ENCODE measurements around the gene NTSR1.

DNA sequence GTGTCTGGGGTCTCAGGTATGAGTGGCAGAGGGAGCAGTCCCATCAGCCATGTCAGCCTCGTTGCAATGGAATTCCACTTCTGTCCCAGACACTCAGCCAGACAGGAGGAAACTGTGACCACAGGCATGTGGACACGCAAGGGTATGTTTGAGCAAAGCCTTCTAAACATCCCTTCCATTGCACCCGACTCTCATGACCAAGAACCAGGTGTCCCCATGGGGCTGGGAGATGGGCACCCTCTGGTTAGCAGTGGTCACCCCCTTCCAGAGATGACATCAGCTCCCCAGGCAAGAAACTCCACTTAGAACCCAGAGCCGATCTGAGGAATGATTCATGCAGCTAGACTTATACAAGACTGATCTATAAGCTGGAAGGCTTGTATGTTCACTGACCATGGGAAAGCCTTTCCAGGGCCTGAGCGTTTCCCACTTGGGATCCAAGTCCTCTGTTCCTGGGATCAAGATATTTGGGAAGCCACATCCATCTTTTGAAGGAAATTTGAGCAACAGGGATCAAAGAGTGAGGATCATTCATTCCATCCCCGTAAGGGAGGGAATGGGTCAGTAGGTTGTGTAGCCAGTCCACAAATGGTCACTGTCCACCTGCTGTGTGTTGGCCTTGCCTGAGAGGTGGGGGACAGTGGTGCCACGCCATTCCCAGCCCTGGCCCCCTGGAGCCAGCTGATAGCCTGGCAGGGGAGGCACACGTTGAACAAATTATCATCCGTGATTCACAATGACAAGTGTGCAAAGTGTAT is 83.7 kb downstream of the NTSR1 start:
- TF ChIP-seq, protein P1, sequence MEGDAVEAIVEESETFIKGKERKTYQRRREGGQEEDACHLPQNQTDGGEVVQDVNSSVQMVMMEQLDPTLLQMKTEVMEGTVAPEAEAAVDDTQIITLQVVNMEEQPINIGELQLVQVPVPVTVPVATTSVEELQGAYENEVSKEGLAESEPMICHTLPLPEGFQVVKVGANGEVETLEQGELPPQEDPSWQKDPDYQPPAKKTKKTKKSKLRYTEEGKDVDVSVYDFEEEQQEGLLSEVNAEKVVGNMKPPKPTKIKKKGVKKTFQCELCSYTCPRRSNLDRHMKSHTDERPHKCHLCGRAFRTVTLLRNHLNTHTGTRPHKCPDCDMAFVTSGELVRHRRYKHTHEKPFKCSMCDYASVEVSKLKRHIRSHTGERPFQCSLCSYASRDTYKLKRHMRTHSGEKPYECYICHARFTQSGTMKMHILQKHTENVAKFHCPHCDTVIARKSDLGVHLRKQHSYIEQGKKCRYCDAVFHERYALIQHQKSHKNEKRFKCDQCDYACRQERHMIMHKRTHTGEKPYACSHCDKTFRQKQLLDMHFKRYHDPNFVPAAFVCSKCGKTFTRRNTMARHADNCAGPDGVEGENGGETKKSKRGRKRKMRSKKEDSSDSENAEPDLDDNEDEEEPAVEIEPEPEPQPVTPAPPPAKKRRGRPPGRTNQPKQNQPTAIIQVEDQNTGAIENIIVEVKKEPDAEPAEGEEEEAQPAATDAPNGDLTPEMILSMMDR (IDR thresholded peaks at IDR 0.05), result no peak
- no peak for TF ChIP-seq POLR2A (IDR thresholded peaks at IDR 0.05)
